Muscle layer of colon (tissue), 2 donors: ENCODE results near the gene MSRB3.
"Not testable (repeated sequence)": the region's sequence is repeated elsewhere in the genome, so short reads cannot be mapped to it uniquely, and the experiment has no call there.

Experiments used
- H3K27ac ChIP-seq: one replicate; pipeline ENCODE4 v1.7.0; 2013; ENCODE audit warnings: low read depth, mild to moderate bottlenecking, low read length, moderate library complexity
- H3K27me3 ChIP-seq, 2 donors: one replicate each; pipeline ENCODE4 v1.7.0; 2013; ENCODE audit warnings: low read length in 2 of 2, mild to moderate bottlenecking in 2 of 2; ENCODE audit not compliant: insufficient read depth in 2 of 2, control insufficient read depth in 1 of 2
- H3K36me3 ChIP-seq: one replicate; pipeline ENCODE4 v1.7.0; 2013; ENCODE audit warnings: mild to moderate bottlenecking, low read length; ENCODE audit not compliant: insufficient read depth
- H3K4me1 ChIP-seq: one replicate; pipeline ENCODE4 v1.7.0; 2013; ENCODE audit warnings: mild to moderate bottlenecking, low read length; ENCODE audit not compliant: insufficient read depth
- H3K4me3 ChIP-seq, 2 donors: one replicate each; pipeline ENCODE4 v1.7.0; 2013; ENCODE audit warnings: low read length in 2 of 2, low read depth in 1 of 2, mild to moderate bottlenecking in 1 of 2, moderate library complexity in 1 of 2
- H3K9ac ChIP-seq: one replicate; pipeline ENCODE4 v1.7.0; 2013; ENCODE audit warnings: low read length
- H3K9me3 ChIP-seq: one replicate; pipeline ENCODE4 v1.7.0; 2013; ENCODE audit warnings: mild to moderate bottlenecking, low read length
- donor health status: abdominal sarcoma.
- donor health status: Adenocarcinoma of cecum.

Gene MSRB3

GRCh38 chr12:65311260-65311659 is 32.8 kb downstream of the MSRB3 start:
- H3K27me3 ChIP-seq = no peaks in the 10 kb centered on the region
- no peaks in the 10 kb centered on the region for H3K36me3 ChIP-seq
- H3K27ac ChIP-seq = no peak overlapping the region
- H3K9me3 ChIP-seq = no peaks in the 10 kb centered on the region
- H3K4me1 ChIP-seq = peaks cover 21% of the 10 kb centered on the region
- no peak overlapping the region for H3K9ac ChIP-seq
- no peak overlapping the region for H3K4me3 ChIP-seq

- Histone ChIP-seq H3K9ac (no peak overlapping the region), H3K4me3 (no peak overlapping the region), H3K9me3 (no peaks in the 10 kb centered on the region), H3K36me3 (no peaks in the 10 kb centered on the region), H3K27ac (no peak overlapping the region), H3K4me1 (no peaks in the 10 kb centered on the region), H3K27me3 (no peaks in the 10 kb centered on the region)
Observed at GRCh38 chr12:65313719-65314317, 35.3 kb downstream of the MSRB3 start.

GRCh38 chr12:65315238-65315637 is 36.8 kb downstream of the MSRB3 start:
- H3K27ac ChIP-seq, H3K4me3 ChIP-seq, H3K36me3 ChIP-seq, H3K9me3 ChIP-seq, H3K27me3 ChIP-seq, H3K9ac ChIP-seq, H3K4me1 ChIP-seq: not testable (repeated sequence)

- Histone ChIP-seq H3K36me3 (no peaks in the 10 kb centered on the region), H3K9me3 (no peaks in the 10 kb centered on the region), H3K4me1 (peaks cover 12% of the 10 kb centered on the region), H3K27me3 (no peaks in the 10 kb centered on the region), H3K27ac (no peak overlapping the region), H3K9ac (no peak overlapping the region), H3K4me3 (no peak overlapping the region)
Observed at GRCh38 chr12:65318186-65318685, 39.8 kb downstream of the MSRB3 start.

GRCh38 chr12:65319688-65320200 is 41.3 kb downstream of the MSRB3 start:
- Histone ChIP-seq H3K36me3 (no peaks in the 10 kb centered on the region), H3K27me3 (no peaks in the 10 kb centered on the region), H3K9me3 (no peaks in the 10 kb centered on the region), H3K9ac (no peak overlapping the region), H3K27ac (no peak overlapping the region), H3K4me1 (peaks cover 14% of the 10 kb centered on the region), H3K4me3 (no peak overlapping the region)

- peaks cover 21% of the 10 kb centered on the region for H3K4me1 ChIP-seq
- H3K36me3 ChIP-seq = no peaks in the 10 kb centered on the region
- H3K27me3 ChIP-seq = no peaks in the 10 kb centered on the region
- H3K9me3 ChIP-seq = no peaks in the 10 kb centered on the region
- H3K27ac ChIP-seq = no peak overlapping the region
- H3K9ac ChIP-seq = no peak overlapping the region
- H3K4me3 ChIP-seq = no peak overlapping the region
Observed at GRCh38 chr12:65323070-65323469, 44.6 kb downstream of the MSRB3 start.

GRCh38 chr12:65324056-65324455 is 45.6 kb downstream of the MSRB3 start:
- Histone ChIP-seq H3K9ac (no peak overlapping the region), H3K27me3 (no peaks in the 10 kb centered on the region), H3K27ac (no peak overlapping the region), H3K9me3 (no peaks in the 10 kb centered on the region), H3K4me3 (no peak overlapping the region), H3K4me1 (peaks cover 21% of the 10 kb centered on the region), H3K36me3 (no peaks in the 10 kb centered on the region)

GRCh38 chr12:65324551-65324950 is 46.1 kb downstream of the MSRB3 start:
- H3K27ac ChIP-seq = no peak overlapping the region
- H3K9ac ChIP-seq = no peak overlapping the region
- no peaks in the 10 kb centered on the region for H3K36me3 ChIP-seq
- no peaks in the 10 kb centered on the region for H3K9me3 ChIP-seq
- H3K4me1 ChIP-seq = peaks cover 19% of the 10 kb centered on the region
- H3K27me3 ChIP-seq = no peaks in the 10 kb centered on the region
- no peak overlapping the region for H3K4me3 ChIP-seq

- peaks cover 15% of the 10 kb centered on the region for H3K4me1 ChIP-seq
- no peaks in the 10 kb centered on the region for H3K36me3 ChIP-seq
- H3K4me3 ChIP-seq = no peak overlapping the region
- H3K27me3 ChIP-seq = no peaks in the 10 kb centered on the region
- no peak overlapping the region for H3K27ac ChIP-seq
- no peak overlapping the region for H3K9ac ChIP-seq
- H3K9me3 ChIP-seq = no peaks in the 10 kb centered on the region
Observed at GRCh38 chr12:65325183-65325582, 46.7 kb downstream of the MSRB3 start.

- Histone ChIP-seq H3K27me3 (no peaks in the 10 kb centered on the region), H3K4me3 (no peak overlapping the region), H3K9me3 (no peaks in the 10 kb centered on the region), H3K36me3 (peaks cover 9% of the 10 kb centered on the region), H3K27ac (no peak overlapping the region), H3K9ac (no peak overlapping the region), H3K4me1 (peaks cover 15% of the 10 kb centered on the region)
Observed at GRCh38 chr12:65326616-65327015, 48.1 kb downstream of the MSRB3 start.

- Histone ChIP-seq H3K4me1 (peaks cover 15% of the 10 kb centered on the region), H3K9me3 (no peaks in the 10 kb centered on the region), H3K36me3 (peaks cover 13% of the 10 kb centered on the region), H3K4me3 (no peak overlapping the region), H3K9ac (no peak overlapping the region), H3K27me3 (no peaks in the 10 kb centered on the region), H3K27ac (no peak overlapping the region)
Observed at GRCh38 chr12:65327207-65328076, 49.0 kb downstream of the MSRB3 start.
